GM10266 (cell line): ENCODE measurements around the gene TRMT2B.

ENCODE experiments used
- DNase-seq: peaks from one replicate; pipeline ENCODE4 v3.0.0; 2012; ENCODE audit errors: extremely low spot score
- TF ChIP-seq, protein P1 (sequence below): IDR thresholded peaks from 2 replicates; pipeline ENCODE4 v1.5.1; 2012; ENCODE audit warnings: mild to moderate bottlenecking, low read depth; ENCODE audit not compliant: control insufficient read depth, insufficient read depth; ENCODE audit errors: missing control alignments

Gene TRMT2B

GRCh38 chrX:100962811-100963210 is 89.1 kb downstream of the TRMT2B start:
- no peak for DNase-seq
- TF ChIP-seq, protein P1, sequence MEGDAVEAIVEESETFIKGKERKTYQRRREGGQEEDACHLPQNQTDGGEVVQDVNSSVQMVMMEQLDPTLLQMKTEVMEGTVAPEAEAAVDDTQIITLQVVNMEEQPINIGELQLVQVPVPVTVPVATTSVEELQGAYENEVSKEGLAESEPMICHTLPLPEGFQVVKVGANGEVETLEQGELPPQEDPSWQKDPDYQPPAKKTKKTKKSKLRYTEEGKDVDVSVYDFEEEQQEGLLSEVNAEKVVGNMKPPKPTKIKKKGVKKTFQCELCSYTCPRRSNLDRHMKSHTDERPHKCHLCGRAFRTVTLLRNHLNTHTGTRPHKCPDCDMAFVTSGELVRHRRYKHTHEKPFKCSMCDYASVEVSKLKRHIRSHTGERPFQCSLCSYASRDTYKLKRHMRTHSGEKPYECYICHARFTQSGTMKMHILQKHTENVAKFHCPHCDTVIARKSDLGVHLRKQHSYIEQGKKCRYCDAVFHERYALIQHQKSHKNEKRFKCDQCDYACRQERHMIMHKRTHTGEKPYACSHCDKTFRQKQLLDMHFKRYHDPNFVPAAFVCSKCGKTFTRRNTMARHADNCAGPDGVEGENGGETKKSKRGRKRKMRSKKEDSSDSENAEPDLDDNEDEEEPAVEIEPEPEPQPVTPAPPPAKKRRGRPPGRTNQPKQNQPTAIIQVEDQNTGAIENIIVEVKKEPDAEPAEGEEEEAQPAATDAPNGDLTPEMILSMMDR: no peak
